ENCODE data around the gene KHDRBS1. TPM values are rescaled to one million over a fixed set of nuclear protein-coding genes. Genes with fewer than 3 reads are reported as not detected.

Gene KHDRBS1
- total RNA-seq, 1 experiment from 2014 or later: 267 TPM

- Histone ChIP-seq H3K23me2 (ENCODE audit: insufficient read length, low read depth, low read length, poor library complexity, severe bottlenecking) (peaks cover 7% of the 10 kb centered on the region), H3K27me3 (ENCODE audit: insufficient read depth, low read length) (no peaks in the 10 kb centered on the region), H2BK20ac (ENCODE audit: low read depth, low read length, poor library complexity, severe bottlenecking) (no peak overlapping the region), H3K23ac (ENCODE audit: insufficient read length, low read depth, low read length) (no peak overlapping the region), H2AFZ (ENCODE audit: low read length) (no peak overlapping the region), H3K18ac (ENCODE audit: insufficient read length, low read depth, low read length) (peak overlapping the region; percentile 83), H4K20me1 (ENCODE audit: control insufficient read depth, insufficient read depth, insufficient read length) (no peaks in the 10 kb centered on the region), H2BK5ac (ENCODE audit: insufficient read length, low read length) (no peak overlapping the region), H3K9me3 (ENCODE audit: control insufficient read depth, low read depth, low read length) (no peaks in the 10 kb centered on the region), H3K4me2 (ENCODE audit: insufficient read depth, insufficient read length, low read length) (peak overlapping the region; percentile 93), H3K14ac (ENCODE audit: insufficient read depth, low read length) (peak overlapping the region; percentile 94), H4K5ac (ENCODE audit: insufficient read length, low read depth, low read length) (no peak overlapping the region), H3K27ac (ENCODE audit: insufficient read length, low read depth, low read length) (no peak overlapping the region), H4K91ac (ENCODE audit: insufficient read length, low read depth, low read length) (no peak overlapping the region), H3T11ph (ENCODE audit: low read length) (no peak overlapping the region), H3K79me2 (ENCODE audit: insufficient read depth, low read length) (peaks cover 46% of the 10 kb centered on the region), H3K9ac (ENCODE audit: extremely low read depth, insufficient read length, low read length) (peak overlapping the region; percentile 83), H2BK15ac (ENCODE audit: low read depth, low read length) (no peak overlapping the region), H3K79me1 (ENCODE audit: insufficient read depth, low read depth, low read length, poor library complexity, severe bottlenecking) (no peaks in the 10 kb centered on the region), H4K8ac (replicated peaks; ENCODE audit: insufficient read length, low read depth, low read length) (no peak overlapping the region), H3K56ac (ENCODE audit: insufficient read length, low read depth, low read length) (no peak overlapping the region), H2AK5ac (ENCODE audit: insufficient read length, low read length) (no peak overlapping the region), H3K4me1 (ENCODE audit: insufficient read depth, low read length) (no peaks in the 10 kb centered on the region), H2BK120ac (ENCODE audit: low read depth, low read length, poor library complexity, severe bottlenecking) (no peak overlapping the region), H2BK12ac (ENCODE audit: insufficient read length, low read depth, low read length) (no peak overlapping the region), H3K4ac (ENCODE audit: low read depth, low read length) (no peak overlapping the region)
- peak overlapping the region; percentile 53 to 96 (median 93) for H3K27ac Mint-ChIP-seq
- no peaks in the 10 kb centered on the region; a peak in 1 of 5 replicates for H3K9me3 Mint-ChIP-seq
- peak overlapping the region; percentile 98 to 99 for H3K4me3 Mint-ChIP-seq
- peaks cover 23 to 25% of the 10 kb centered on the region in 2 experiments for H3K4me1 Mint-ChIP-seq
- TF ChIP-seq, protein P1, sequence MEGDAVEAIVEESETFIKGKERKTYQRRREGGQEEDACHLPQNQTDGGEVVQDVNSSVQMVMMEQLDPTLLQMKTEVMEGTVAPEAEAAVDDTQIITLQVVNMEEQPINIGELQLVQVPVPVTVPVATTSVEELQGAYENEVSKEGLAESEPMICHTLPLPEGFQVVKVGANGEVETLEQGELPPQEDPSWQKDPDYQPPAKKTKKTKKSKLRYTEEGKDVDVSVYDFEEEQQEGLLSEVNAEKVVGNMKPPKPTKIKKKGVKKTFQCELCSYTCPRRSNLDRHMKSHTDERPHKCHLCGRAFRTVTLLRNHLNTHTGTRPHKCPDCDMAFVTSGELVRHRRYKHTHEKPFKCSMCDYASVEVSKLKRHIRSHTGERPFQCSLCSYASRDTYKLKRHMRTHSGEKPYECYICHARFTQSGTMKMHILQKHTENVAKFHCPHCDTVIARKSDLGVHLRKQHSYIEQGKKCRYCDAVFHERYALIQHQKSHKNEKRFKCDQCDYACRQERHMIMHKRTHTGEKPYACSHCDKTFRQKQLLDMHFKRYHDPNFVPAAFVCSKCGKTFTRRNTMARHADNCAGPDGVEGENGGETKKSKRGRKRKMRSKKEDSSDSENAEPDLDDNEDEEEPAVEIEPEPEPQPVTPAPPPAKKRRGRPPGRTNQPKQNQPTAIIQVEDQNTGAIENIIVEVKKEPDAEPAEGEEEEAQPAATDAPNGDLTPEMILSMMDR (conservative IDR thresholded peaks at IDR 0.05): no peak
- WGBS (ENCODE audit: extremely low coverage, insufficient read length, low lambda C conversion rate): no CpG with 5 or more reads among the region's 55 CpGs
- peaks cover 12 to 28% (median 15%) of the 10 kb centered on the region in 3 experiments for H3K36me3 Mint-ChIP-seq (ENCODE audit: insufficient read depth in 1 of 3, low read depth in 3 of 3)
- H3K27me3 Mint-ChIP-seq (ENCODE audit: low read depth): no peaks in the 10 kb centered on the region
- peak; percentile 39 for DNase-seq
These were observed 705 bp downstream of the KHDRBS1 start for GRCh38 chr1:32014199-32014947.

Measured in H9 (cell line).